Activated naive CD4-positive, alpha-beta T cell treated with anti-CD3 and anti-CD28 coated beads, Interleukin-2, amount 50 U/mL, for 24 hours (primary cell): ENCODE data around the gene FKBP5.
A peak's percentile ranks its signal among the peaks of the same experiment; 100 is the strongest.
"Not testable (repeated sequence)": the region's sequence is repeated elsewhere in the genome, so short reads cannot be mapped to it uniquely, and the experiment has no call there.

Experiments used
- H3K27ac Mint-ChIP-seq: one replicate; pipeline ENCODE4 v1.8.0; 2021; ENCODE audit warnings: mild to moderate bottlenecking, mixed read lengths
- H3K27me3 Mint-ChIP-seq: one replicate; pipeline ENCODE4 v1.8.0; 2021; ENCODE audit warnings: mixed read lengths
- H3K36me3 Mint-ChIP-seq: one replicate; pipeline ENCODE4 v1.8.0; 2021; ENCODE audit warnings: mixed read lengths
- H3K4me1 Mint-ChIP-seq: one replicate; pipeline ENCODE4 v1.8.0; 2021; ENCODE audit warnings: mixed read lengths
- H3K4me3 Mint-ChIP-seq: one replicate; pipeline ENCODE4 v1.8.0; 2021; ENCODE audit warnings: mild to moderate bottlenecking, mixed read lengths
- H3K9me3 Mint-ChIP-seq: one replicate; pipeline ENCODE4 v1.8.0; 2021; ENCODE audit warnings: mixed read lengths

Gene FKBP5

DNA sequence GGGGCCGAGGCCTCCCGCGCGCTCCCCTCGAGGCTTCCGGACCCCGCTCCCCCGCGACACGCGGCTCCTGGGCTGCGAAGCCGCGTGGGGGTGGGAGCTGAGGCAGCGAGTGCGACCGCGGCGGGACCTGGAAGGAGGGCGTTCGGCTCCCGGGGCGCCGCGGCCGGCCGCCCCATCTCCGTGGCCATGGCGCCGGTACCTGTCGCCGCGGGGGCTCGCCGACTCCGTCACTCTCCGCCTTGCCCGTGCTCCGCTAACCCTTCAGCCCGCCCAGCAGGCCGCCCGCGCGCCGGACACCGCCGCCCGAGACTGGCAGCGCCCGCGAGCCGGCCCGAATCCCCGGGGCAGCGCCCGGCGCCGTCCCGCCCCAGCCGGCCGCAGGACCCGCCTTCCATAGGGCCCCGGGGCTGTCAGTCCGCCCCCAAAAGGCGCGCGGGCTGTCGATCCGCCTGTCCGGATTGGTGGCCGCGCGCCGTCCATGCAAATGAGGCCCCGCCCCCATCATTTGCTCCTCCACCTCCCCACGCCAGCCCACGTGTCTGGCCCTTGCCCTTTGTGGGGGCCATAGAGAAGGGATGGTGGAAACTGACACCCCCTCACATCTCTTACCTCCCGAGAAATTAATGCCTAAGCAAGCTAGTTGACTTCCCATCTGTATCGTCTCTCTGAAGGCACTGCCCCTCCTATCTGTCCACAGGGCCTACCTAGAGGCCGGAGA, at the start of gene FKBP5:
Gene FKBP5, minus strand, starts transcription at position 311 of the 718 bp plus-strand sequence. CDS start 46,091 bp downstream, outside the sequence.
- H3K9me3 Mint-ChIP-seq = no peaks in the 10 kb centered on the region
- peak within 1 kb of the TSS; percentile 99 for H3K4me3 Mint-ChIP-seq
- H3K36me3 Mint-ChIP-seq = no peaks in the 10 kb centered on the region
- H3K27ac Mint-ChIP-seq = peak within 1 kb of the TSS; percentile 99
- H3K27me3 Mint-ChIP-seq = no peaks in the 10 kb centered on the region
- H3K4me1 Mint-ChIP-seq = peaks cover 7% of the 10 kb centered on the region

DNA sequence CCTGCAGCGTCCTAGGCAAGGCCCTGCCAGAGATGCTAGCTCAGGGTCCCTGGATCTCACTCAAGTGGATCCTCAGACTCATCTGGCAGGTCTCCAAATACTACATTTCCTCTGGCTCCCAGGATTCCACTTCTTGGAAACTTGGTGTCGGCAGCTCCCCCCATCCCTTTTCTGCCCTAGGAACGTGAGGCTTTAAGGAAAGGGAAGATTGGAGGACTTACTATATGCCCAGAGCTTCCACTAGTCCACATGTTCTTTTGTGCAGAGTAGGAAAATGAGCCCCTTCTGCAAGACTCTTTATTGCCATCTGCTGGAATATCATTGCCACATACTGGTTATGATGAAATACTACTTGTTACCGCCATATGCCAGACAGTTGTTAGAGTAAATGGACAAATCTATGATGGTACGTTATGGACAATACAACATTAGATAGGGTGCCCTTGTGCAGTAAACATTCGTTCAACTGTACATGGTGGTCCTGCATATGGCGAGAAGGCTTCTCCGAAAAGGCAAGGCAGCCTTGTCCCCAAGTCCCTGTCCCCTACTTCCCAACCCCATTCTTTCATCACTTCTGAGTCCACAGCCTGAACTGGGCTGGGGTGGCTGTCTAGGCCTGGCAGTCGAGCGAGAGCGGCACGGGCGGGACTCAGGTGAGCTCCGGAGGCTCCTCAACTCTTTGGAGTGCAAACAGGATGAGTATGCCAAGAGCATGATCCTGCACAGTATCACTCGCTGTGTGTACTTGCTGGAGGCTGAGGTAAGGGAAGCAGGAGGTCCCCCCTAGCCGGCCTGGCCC, 48.9 kb upstream of the FKBP5 start:
- H3K4me1 Mint-ChIP-seq = peaks cover 45% of the 10 kb centered on the region
- peak overlapping the region; percentile 95 for H3K27ac Mint-ChIP-seq
- no peaks in the 10 kb centered on the region for H3K9me3 Mint-ChIP-seq
- peak overlapping the region; percentile 60 for H3K4me3 Mint-ChIP-seq
- no peaks in the 10 kb centered on the region for H3K36me3 Mint-ChIP-seq
- H3K27me3 Mint-ChIP-seq = no peaks in the 10 kb centered on the region

DNA sequence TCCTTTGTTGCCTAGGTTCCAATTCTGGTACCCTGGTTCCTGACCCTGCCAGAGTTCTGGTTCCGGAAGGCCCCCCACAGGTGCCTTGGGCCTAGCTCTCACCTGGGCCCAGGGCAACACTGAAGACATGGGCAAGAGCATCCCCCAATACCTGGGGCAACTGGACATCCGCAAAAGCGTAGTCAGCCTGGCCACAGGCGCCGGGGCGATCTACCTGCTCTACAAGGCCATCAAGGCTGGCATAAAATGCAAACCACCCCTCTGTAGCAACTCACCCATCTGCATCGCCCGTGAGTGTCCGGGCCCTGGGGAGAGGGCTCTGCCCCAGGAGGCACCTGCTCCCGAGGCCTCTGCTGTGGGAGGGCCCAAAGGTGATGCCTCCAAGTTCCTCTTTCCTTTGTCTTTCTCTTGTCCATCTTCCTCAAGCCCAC, 48.3 kb upstream of the FKBP5 start, which contains the start of gene ARMC12:
Gene ARMC12, plus strand, starts transcription at position 51 of the 431 bp plus-strand sequence. Its CDS starts 77 bp downstream, at position 128.
- H3K4me3 Mint-ChIP-seq = peak within 1 kb of the TSS; percentile 60
- no peaks in the 10 kb centered on the region for H3K9me3 Mint-ChIP-seq
- H3K4me1 Mint-ChIP-seq = peaks cover 51% of the 10 kb centered on the region
- no peaks in the 10 kb centered on the region for H3K27me3 Mint-ChIP-seq
- H3K27ac Mint-ChIP-seq = peak within 1 kb of the TSS; percentile 95
- no peaks in the 10 kb centered on the region for H3K36me3 Mint-ChIP-seq

DNA sequence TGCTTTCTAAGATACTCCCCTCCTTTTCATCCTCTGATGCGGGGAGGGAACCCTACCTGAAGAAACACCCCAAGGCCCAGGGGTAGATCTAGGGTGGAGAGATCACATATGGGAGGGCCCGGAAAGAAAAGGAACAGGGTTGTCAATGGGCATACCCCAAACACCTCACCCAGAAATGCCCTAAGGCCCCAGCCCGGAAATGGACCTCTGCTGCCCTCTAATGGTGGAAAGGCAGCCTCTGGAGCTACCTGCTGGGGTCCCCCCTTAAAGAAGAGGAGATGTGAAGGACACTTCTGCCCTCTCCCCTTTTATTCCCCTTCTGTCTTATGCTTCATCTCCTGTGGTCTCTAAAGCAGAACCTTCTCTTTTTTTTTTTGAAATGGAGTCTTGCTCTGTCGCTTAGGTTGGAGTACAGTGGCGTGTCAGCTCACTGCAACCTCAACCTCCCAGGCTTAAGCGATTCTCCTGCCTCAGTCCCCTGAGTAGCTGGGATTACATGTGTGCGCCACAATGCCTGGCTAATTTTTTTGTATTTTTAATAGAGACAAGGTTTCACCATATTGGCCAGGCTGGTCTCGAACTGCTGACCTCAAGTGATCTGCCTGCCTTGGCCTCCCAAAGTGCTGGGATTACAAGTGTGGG, 47.7 kb upstream of the FKBP5 start:
- Mint-ChIP-seq H3K4me3 (no peak overlapping the region), H3K27ac (no peak overlapping the region), H3K27me3 (no peaks in the 10 kb centered on the region), H3K4me1 (peaks cover 51% of the 10 kb centered on the region), H3K36me3 (no peaks in the 10 kb centered on the region), H3K9me3 (no peaks in the 10 kb centered on the region)

DNA sequence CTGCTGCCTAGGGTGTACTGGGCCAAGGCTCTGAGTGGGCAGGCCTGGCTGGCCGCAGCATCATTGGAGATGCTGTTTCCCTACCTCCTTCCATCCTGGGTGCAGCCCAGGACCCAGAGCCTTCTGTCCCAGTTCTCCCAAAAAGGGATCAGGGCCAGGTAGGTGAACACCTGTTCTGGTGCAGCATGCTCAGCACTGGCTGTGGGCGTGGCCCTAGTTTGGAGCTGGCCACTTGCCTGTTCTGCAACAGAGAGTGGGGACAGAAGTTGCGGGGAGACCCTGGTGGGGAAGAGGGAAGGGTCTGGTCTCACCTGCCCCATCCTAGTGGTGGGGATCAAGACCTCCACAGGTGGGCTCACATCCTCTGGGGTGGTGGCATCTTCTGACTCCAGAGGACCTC, 46.7 kb upstream of the FKBP5 start:
- Mint-ChIP-seq H3K4me3 (no peak overlapping the region), H3K4me1 (peaks cover 58% of the 10 kb centered on the region), H3K9me3 (no peaks in the 10 kb centered on the region), H3K27me3 (no peaks in the 10 kb centered on the region), H3K27ac (no peak overlapping the region), H3K36me3 (no peaks in the 10 kb centered on the region)

DNA sequence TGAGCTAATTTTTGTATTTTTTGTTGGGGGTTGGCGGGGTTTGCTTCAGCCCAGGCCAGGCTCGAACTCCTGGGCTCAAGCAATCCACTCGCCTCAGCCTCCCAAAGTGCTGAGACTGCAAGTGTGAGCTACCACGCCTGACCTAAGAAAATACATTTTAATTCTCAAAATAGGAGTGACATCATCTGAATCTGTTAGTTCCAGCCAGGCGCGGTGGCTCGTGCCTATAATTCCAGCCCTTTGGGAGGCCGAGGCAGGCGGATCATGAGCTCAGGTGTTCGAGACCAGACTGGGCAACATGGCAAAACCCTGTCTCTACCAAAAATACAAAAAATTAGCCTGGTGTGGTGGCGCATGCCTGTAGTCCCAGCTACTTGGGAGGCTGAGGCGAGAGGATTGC, 45.6 kb upstream of the FKBP5 start:
- H3K27me3 Mint-ChIP-seq, H3K4me3 Mint-ChIP-seq, H3K9me3 Mint-ChIP-seq, H3K36me3 Mint-ChIP-seq, H3K27ac Mint-ChIP-seq: not testable (repeated sequence)
- H3K4me1 Mint-ChIP-seq = peaks cover 69% of the 10 kb centered on the region

DNA sequence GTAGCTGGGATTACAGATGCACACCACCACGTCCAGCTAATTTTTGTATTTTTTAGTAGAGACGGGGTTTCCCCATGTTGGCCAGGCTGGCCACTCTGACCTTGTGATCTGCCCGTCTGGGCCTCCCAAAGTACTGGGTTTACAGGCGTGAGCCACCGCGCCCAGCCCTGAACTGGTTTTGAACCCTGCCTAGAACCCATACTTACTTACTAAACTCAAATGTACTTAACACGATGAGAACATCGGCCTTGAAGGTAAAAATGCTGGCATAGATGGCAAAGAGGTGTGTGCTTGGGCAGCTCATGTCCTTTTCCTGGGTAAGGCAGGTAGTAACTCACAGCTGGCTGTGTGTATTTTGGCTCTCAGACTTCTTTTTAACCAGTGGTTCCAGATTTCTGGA, 44.9 kb upstream of the FKBP5 start:
- no peaks in the 10 kb centered on the region for H3K9me3 Mint-ChIP-seq
- H3K27me3 Mint-ChIP-seq = no peaks in the 10 kb centered on the region
- H3K4me3 Mint-ChIP-seq = no peak overlapping the region
- H3K27ac Mint-ChIP-seq = no peak overlapping the region
- H3K36me3 Mint-ChIP-seq = no peaks in the 10 kb centered on the region
- H3K4me1 Mint-ChIP-seq = peaks cover 76% of the 10 kb centered on the region

DNA sequence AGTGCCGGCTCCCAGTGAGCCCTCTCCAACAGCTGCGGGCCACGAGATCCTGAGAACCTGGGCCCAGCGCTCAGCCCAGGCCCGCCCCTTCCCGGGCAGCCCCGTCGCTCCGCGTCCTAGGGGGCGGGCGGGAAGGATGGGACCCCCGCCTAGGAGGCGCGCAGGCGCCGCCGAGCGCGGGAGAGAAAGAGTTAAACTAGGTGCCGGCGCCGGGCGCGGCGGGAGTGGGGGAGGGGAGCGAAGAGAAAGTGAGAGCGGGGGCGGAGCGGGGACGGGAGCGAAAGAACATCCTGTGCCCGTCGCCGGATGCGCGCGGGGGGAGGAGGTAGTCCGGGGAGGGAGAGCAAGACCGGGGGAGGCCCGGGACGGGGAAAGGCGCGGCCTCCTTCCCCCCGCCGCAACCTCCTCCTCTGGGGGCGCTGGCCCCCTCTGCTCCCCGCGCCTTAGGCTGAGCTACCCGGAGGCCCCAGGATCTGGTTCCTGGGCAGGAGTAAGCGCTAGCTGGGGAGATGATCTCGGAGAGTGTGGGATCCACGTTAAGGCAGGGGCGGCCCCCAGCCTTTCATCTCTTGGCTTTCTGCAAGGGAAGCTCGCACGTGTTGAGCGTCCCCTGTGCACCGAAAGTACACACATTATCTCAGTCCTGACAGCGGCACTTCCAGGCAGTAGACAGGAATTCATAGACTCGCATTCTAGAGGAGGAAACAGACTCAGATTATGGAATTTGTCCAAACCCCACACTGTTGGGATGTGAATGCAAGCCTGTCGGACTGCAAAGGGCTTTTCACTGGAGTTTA, 43.2 kb upstream of the FKBP5 start:
- Mint-ChIP-seq H3K4me1 (peaks cover 81% of the 10 kb centered on the region), H3K27me3 (no peaks in the 10 kb centered on the region), H3K4me3 (peak overlapping the region; percentile 82), H3K9me3 (no peaks in the 10 kb centered on the region), H3K36me3 (no peaks in the 10 kb centered on the region), H3K27ac (peak overlapping the region; percentile 90)

DNA sequence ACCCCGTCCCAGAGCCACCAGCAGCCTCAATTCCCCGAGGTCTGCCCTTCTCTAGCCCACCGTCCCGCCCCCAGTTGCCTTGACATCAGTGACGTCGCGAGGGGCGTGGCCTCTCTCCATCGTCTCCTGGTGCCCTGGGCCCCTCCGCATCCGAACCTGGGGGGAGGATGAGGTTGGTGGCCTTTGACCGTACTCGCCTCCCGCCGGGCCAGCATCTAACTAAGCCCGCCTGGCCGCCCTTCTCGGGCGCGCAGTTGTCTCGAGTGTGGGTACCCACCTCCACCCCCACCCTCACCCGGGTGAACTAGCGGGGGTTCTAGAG, 42.7 kb upstream of the FKBP5 start:
- Mint-ChIP-seq H3K4me1 (peaks cover 84% of the 10 kb centered on the region), H3K27ac (peak overlapping the region; percentile 65), H3K36me3 (no peaks in the 10 kb centered on the region), H3K4me3 (peak overlapping the region; percentile 82), H3K9me3 (no peaks in the 10 kb centered on the region), H3K27me3 (no peaks in the 10 kb centered on the region)

DNA sequence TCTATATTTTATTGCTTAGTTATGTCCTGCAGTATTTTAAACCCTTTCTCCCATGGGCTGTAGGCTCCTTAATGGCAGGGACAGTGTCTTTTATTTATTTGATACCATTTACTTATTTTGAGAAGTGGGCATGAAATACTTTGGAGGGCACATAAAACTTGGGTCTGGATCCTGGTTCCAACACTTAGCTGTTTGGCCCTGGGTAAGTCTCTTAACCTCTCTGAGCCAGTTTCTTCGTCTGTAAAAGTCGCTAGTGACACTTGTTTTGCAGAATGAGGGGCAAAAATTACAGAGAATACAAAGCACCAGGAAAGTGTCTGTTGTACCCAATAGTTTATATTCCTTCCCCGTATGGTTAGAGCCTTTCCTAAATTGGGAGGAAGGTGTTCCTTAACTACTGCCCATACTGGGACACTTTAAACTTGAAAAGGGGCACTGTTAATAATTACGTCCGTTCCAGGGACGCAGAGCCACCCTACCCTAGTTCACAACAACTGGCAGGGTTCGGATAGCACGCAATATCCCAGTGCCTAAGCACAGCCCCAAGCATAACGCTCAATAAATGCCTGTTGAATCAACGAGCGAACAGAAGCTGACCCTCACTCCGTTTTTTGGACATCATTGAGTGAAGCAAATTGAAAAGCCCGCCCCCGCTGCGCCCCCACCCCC, 42.2 kb upstream of the FKBP5 start:
- no peaks in the 10 kb centered on the region for H3K36me3 Mint-ChIP-seq
- H3K27me3 Mint-ChIP-seq = no peaks in the 10 kb centered on the region
- H3K4me1 Mint-ChIP-seq = peaks cover 84% of the 10 kb centered on the region
- peak overlapping the region; percentile 65 for H3K27ac Mint-ChIP-seq
- H3K9me3 Mint-ChIP-seq = no peaks in the 10 kb centered on the region
- peak overlapping the region; percentile 82 for H3K4me3 Mint-ChIP-seq

DNA sequence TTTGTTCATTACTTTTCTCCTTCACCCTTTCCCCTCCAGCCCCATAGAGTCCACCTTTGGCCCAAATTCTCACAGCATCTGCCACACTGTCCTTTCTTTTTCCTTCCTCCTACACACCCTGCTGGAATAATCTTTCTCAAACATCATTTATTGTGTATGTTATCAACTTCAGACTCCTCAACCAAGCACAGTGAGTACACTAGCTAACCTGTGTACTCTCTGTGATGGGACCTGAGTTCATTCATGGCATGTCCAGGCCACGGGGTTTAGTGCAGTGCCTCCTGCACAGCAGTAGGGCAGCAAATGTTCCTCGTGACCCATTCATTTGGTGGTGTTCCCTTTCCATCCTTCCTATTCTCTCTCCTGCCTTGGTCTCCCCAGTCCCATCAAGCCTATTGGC, 41.0 kb upstream of the FKBP5 start:
- Mint-ChIP-seq H3K36me3 (no peaks in the 10 kb centered on the region), H3K27me3 (no peaks in the 10 kb centered on the region), H3K4me3 (peak overlapping the region; percentile 48), H3K9me3 (no peaks in the 10 kb centered on the region), H3K27ac (peak overlapping the region; percentile 73), H3K4me1 (peaks cover 84% of the 10 kb centered on the region)

DNA sequence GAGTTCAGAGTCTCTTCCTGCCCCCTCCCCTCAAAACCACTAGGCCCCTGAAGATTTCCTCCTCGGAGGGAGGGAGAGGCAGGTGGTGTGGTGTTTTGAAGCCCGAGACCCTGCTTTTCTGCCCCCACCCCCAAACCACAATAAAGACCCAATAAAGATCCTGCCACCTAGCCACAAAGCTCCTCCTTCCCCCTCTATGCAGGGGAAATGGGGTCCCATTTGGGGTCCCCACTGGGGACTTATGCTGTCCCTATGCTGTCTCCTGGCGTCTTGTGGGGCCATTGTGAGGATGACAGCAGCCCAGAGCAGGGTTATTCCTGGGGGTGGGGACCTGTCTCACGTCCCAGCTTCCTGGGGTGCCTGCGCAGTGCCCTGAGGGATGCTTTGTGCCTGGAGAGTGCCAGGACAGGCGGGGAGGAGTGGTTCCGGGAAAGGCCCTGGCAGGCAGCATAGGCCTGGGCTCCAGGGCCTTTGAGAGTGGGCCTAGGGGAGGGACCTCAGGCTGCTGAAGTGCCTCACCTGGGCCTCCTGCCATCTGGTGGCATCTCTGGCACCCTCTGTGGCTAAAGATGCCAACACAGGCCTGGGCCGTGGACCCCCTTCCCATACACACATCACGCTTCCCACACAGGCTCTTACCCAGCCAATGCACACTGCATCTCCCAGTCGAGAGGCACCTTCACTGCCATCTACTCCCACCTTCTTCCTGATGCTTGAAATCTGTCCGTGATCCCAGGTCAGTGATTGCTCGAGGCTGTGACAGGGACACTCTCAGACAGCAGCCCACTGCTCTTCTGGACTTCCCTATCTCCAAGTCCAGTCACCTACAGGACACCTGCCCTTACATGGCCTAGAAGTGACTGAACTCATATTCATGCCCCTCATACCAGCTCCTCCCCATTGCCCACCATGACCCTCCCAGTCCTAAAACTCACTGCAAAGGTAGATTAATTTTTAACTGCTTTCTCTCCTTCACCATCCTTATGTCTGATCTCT, 40.3 kb upstream of the FKBP5 start:
- no peaks in the 10 kb centered on the region for H3K9me3 Mint-ChIP-seq
- no peaks in the 10 kb centered on the region for H3K36me3 Mint-ChIP-seq
- peak overlapping the region; percentile 96 for H3K27ac Mint-ChIP-seq
- H3K4me3 Mint-ChIP-seq = peak overlapping the region; percentile 78
- H3K27me3 Mint-ChIP-seq = no peaks in the 10 kb centered on the region
- peaks cover 87% of the 10 kb centered on the region for H3K4me1 Mint-ChIP-seq

DNA sequence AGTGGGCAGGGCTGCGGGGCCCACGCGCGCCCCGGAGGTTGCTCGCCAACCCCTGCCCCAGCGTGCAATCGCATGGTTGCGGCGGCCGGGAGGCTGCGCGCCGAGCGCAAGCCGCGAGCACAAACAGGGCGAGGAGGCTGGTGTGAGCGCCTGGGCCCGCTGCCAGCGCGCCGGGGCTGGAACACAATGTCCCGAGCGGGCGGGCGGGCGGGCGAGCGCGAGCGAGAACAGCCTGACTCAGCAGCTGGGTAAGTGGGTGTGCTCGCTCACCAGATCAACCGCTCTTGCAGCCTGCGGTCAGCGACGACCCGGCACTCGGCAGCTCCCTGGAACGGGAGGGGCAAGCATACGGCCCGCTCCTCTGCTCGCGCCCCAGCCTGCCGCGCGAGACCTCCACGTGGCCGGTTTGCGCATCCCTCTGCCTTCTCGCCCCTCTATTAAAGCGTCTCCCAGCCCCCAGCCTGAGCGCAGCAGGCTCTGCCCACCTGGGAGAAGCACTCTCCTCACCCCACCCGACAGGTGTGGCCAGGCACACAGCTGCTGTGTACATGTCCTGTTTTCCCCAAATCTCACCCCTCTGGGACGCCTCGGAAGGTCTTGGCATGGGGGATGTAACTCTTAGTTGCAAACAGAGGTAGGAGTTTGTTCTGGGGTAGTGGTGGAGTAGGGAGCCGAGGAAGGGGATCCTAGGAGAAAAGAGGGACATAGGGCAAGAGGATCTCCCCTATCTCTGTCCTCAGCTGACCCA, 39.4 kb upstream of the FKBP5 start:
- Mint-ChIP-seq H3K9me3 (no peaks in the 10 kb centered on the region), H3K36me3 (no peaks in the 10 kb centered on the region), H3K4me1 (peaks cover 86% of the 10 kb centered on the region), H3K27me3 (no peaks in the 10 kb centered on the region), H3K27ac (peak overlapping the region; percentile 96), H3K4me3 (peak overlapping the region; percentile 86)
